ENCODE data around the gene PCBP2. TPM values are rescaled to one million over a fixed set of nuclear protein-coding genes. Genes with fewer than 3 reads are reported as not detected.

The PCBP2 gene
- total and polyA plus RNA-seq, 4 donors = 363 to 697 (median 557) TPM

GRCh38 chr12:53482626-53483168 lies 30.8 kb downstream of the PCBP2 start:
- Histone ChIP-seq H3K9ac (ENCODE audit: insufficient read depth in 1 of 2, low read length in 2 of 2) (no peak overlapping the region), H3K9me3 (ENCODE audit: control insufficient read depth in 4 of 4, insufficient read depth in 3 of 4, low read length in 3 of 4) (no peaks in the 10 kb centered on the region), H3K36me3 (ENCODE audit: control insufficient read depth in 4 of 4, insufficient read depth in 4 of 4, low read length in 4 of 4) (peaks cover 21 to 69% (median 51%) of the 10 kb centered on the region in 4 donors), H3K27ac (ENCODE audit: low read depth in 1 of 2, low read length in 1 of 2) (no peak overlapping the region), H3K4me3 (no peak overlapping the region), H3K4me1 (ENCODE audit: control insufficient read depth in 5 of 5, insufficient read depth in 5 of 5, low read length in 5 of 5) (peaks cover 0 to 6% (median 0%) of the 10 kb centered on the region in 5 donors), H3K27me3 (ENCODE audit: control insufficient read depth in 3 of 3, insufficient read depth in 3 of 3, low read length in 2 of 3) (no peaks in the 10 kb centered on the region)
- WGBS, 2 donors = 87 to 88% methylated on average over 18 of the region's 18 CpGs
- ATAC-seq (ENCODE audit: insufficient read depth, low FRiP score) (no peak), DNase-seq (no peak)
- TF ChIP-seq CTCF (IDR thresholded peaks at IDR 0.05; ENCODE audit: control extremely low read depth, extremely low read depth) = no peak

DNA sequence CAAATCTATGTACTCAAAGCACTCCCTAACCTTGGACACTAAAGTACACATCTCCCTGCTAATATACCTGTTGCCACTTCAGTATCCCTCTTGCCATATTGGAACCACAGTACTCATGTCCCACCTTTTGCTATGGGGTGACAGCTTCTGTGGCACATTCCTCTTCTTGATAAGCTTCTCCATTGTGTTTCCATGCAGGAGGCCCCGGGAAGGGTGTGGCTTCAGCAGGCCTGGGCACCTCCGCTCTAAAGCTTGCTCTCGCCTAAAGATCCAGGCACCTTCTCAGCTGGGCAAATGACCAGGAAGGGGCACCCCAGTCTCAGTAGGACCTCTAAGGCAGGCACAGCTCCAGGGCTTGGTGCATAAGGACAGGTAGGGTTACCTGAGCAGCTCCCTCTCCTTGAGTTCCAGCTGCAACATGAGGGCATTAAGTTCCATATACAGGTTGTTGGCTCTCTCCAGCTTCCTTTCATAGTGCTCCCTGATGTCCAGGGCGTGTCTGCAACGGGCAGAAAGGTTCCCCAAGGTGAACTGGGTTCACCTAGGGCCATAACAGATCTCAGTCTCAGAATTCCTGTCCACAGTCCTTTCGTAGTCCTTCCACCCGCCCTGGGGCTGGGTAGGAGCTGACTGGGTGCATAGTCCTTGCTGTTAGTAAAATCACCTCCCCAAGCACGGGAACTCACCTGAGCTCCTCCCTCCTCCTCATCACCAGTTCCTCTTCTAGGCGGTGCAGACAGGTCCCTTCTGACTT lies 31.5 kb downstream of the PCBP2 start:
- DNase-seq (no peak), ATAC-seq (ENCODE audit: insufficient read depth, low FRiP score) (no peak)
- Histone ChIP-seq H3K9me3 (ENCODE audit: control insufficient read depth in 4 of 4, insufficient read depth in 3 of 4, low read length in 3 of 4) (no peaks in the 10 kb centered on the region), H3K27ac (ENCODE audit: low read depth in 1 of 2, low read length in 1 of 2) (no peak overlapping the region), H3K9ac (ENCODE audit: insufficient read depth in 1 of 2, low read length in 2 of 2) (no peak overlapping the region), H3K4me1 (ENCODE audit: control insufficient read depth in 5 of 5, insufficient read depth in 5 of 5, low read length in 5 of 5) (peaks cover 0 to 6% (median 0%) of the 10 kb centered on the region in 5 donors), H3K27me3 (ENCODE audit: control insufficient read depth in 3 of 3, insufficient read depth in 3 of 3, low read length in 2 of 3) (no peaks in the 10 kb centered on the region), H3K4me3 (no peak overlapping the region), H3K36me3 (ENCODE audit: control insufficient read depth in 4 of 4, insufficient read depth in 4 of 4, low read length in 4 of 4) (peaks cover 15 to 65% (median 53%) of the 10 kb centered on the region in 4 donors)
- WGBS, 2 donors = 76 to 83% methylated on average over 9 of the region's 9 CpGs
- TF ChIP-seq CTCF (IDR thresholded peaks at IDR 0.05; ENCODE audit: control extremely low read depth, extremely low read depth) = no peak

- TF ChIP-seq CTCF (IDR thresholded peaks at IDR 0.05; ENCODE audit: control extremely low read depth, extremely low read depth) = no peak
- Histone ChIP-seq H3K4me1 (ENCODE audit: control insufficient read depth in 5 of 5, insufficient read depth in 5 of 5, low read length in 5 of 5) (peaks cover 0 to 6% (median under 1%) of the 10 kb centered on the region in 5 donors), H3K4me3 (no peak overlapping the region), H3K9ac (ENCODE audit: insufficient read depth in 1 of 2, low read length in 2 of 2) (no peak overlapping the region), H3K36me3 (ENCODE audit: control insufficient read depth in 4 of 4, insufficient read depth in 4 of 4, low read length in 4 of 4) (peaks cover 13 to 59% (median 51%) of the 10 kb centered on the region in 4 donors), H3K27ac (ENCODE audit: low read depth in 1 of 2, low read length in 1 of 2) (no peak overlapping the region), H3K9me3 (ENCODE audit: control insufficient read depth in 4 of 4, insufficient read depth in 3 of 4, low read length in 3 of 4) (no peaks in the 10 kb centered on the region), H3K27me3 (ENCODE audit: control insufficient read depth in 3 of 3, insufficient read depth in 3 of 3, low read length in 2 of 3) (no peaks in the 10 kb centered on the region)
- no peak for DNase-seq
- ATAC-seq (ENCODE audit: insufficient read depth, low FRiP score) = no peak
- 94% methylated on average over 4 of the region's 4 CpGs for WGBS, 2 donors
Measured at GRCh38 chr12:53483979-53484377, 32.1 kb downstream of the PCBP2 start.

Measured in lung (tissue), 12 donors.